Colon (tissue), 2 donors: ENCODE results near the gene ANKRD22.
"Not testable (repeated sequence)": the region's sequence is repeated elsewhere in the genome, so short reads cannot be mapped to it uniquely, and the experiment has no call there.

Experiments used
- FAIRE-seq: peaks from 2 replicates; lab custom pipeline; 2012; peaks lifted over from hg19 to GRCh38; lab: Jason Lieb, UNC
- donor health status: control.
- donor health status: control.

ANKRD22 gene

DNA sequence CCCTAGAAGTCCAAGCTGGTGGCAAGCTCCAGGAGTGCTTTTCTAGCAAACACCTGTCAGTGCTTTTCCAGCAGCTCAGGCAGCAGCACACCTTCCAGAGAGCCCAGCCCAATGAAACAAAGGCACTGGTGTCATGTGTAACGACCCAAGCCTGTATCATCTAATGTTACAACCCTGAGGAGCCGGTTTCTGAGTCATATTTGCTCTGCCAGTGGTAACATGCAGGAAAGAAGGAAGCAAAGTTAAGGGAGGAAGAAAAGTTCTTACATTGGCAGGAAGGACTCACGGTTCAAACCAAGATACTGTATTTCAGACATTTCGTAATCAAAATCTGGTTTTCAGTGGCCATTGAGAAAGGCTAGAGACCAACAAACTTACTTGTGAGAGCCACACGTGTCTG is at the start of gene ANKRD22:
TSS of gene ANKRD22 (minus strand) at position 139 of the 400 bp plus-strand sequence. CDS start 237 bp downstream, outside the sequence.
- no peak for FAIRE-seq

DNA sequence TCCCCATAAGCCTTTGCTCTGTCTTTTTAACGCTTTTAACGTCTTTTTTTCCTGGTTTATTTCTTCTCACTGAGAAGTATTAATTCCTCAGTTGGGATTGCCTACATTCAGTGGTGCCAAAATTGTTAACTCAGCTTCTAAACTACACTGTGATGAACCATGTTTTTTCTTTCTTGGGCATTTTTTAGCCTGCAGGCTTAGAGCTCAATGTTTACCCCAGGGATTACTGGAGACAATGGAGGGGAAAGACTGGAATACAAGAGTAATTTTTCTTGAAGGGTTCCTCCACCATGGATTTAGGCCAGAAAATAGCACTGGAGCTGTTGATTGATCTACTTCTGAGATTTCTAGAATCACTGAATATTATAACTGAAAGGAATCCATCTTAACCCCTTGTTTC is 48.2 kb upstream of the ANKRD22 start:
- FAIRE-seq, result no peak

DNA sequence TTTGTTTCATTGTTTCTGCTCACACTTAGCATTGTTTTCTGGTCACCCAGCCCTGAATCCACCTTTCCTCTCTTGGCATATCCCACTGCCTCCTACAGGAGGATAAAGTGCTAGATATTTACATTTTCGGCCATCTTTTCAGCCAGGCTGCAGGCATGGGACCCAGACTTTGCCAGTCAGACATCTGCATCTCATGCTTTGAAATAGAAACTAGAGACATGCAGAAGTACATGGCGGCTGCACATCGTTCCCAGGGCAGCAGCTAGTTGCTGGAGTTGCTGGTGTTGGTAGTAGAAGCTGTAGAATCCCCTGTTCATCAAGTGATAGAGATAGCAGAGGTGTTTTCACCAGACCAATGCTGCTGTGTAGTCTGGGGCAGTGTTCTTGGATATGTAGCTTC is 47.1 kb upstream of the ANKRD22 start:
- FAIRE-seq, result no peak

DNA sequence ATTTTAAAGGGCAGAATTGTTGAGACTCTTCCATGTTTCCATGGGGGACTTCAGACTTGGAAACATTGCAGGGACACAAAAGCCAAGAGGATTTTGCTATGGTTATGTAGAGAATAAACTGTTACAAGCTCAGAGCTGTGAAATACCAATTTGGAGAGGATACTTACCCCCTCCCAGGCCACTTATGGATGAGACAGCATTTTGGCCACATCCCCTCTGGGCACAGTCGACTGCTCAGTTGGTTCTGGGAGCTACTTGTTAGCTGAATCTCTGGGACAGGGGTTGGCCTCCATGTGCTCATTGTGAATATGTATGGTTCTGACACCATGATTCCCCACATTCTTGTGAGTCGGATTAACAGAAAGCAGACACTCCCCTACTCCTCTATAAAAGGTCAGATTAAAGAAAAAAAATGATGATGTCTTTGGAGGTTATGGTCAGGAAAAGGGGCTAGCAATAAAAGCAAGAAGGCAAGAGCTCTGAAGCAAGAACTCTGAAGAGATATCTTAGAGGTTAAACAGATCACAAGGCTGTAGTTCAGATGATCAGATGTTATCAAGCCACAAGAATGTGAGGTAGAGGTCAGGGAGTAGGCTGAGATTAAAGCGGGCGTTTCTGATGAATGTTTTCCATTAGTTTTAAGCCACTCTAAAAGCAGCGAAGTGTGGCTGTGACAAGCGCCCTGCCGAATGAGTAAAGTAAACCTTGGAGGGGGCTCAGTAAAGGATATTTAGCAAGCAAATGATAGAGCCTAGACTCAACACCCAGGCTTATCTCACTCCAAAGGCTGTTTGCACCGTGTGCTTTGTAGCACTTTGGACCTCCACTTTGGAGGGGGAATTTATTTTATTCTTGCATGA is 45.6 kb upstream of the ANKRD22 start:
- no peak for FAIRE-seq

DNA sequence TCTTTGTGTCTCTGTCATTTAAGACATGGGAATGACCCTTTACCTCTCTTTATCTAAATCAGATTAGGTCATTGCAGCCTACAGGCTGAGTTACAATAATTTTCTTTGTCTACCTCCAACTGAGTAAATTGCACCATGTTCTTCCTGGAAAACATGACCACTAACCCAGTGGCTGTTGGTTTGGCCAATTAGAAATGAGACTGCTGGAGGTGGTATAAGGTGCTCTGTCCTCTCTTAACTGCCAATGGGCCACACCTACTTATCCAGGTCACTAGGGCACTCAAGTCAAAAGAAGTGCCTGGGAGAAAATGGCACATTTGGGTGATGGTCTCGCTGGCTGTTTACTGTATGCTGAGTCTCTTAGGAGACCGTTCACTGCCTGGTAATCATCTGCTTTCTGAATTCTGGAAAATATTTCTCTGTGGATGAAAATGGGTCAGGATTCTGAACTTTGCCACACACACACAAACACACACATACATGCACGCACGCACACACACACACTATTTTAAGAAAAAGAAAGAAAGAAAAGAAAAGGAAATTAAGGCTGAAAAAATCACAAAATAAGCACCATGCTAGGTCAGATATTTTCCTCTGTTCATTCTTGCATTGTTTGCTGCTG is 44.8 kb upstream of the ANKRD22 start:
- FAIRE-seq, result peak; percentile 72

DNA sequence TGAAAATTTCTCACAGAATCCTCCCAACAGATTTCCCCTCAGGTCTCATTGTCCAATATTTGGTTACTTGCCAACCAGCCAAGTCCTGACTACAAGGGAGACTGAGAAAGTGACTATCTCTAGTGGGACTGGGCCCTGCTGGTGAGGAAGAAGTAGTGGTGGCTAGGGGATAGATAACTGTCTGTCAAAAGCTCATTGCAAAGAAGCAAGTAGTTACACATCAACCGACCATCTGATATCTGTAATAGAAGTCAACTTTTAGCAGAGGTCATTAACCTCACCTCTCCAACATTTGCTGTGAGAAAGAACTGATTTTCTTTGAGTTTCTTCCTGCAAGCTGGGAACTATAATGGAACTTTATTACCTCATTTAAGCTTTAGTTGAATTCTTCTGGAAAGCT is 43.6 kb upstream of the ANKRD22 start:
- no peak for FAIRE-seq

DNA sequence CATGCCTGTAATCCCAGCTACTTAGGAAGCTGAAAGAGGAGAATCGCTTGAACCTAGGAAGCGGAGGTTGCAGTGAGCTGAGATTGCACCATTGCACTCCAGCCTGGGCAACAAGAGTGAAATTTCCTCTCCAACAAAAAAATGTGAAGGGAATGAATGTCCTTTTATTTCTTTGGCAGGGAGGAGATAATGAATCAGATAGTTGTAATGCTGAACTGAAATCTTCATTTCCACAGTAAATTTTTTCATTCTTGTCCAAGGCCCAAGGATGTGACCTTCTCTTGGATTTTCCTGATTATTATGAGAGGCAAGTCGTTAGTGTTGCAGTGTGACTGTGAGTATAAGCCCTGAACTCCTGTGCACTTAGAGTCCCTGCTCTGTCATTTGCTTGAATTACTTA is 42.0 kb upstream of the ANKRD22 start:
- no peak for FAIRE-seq

DNA sequence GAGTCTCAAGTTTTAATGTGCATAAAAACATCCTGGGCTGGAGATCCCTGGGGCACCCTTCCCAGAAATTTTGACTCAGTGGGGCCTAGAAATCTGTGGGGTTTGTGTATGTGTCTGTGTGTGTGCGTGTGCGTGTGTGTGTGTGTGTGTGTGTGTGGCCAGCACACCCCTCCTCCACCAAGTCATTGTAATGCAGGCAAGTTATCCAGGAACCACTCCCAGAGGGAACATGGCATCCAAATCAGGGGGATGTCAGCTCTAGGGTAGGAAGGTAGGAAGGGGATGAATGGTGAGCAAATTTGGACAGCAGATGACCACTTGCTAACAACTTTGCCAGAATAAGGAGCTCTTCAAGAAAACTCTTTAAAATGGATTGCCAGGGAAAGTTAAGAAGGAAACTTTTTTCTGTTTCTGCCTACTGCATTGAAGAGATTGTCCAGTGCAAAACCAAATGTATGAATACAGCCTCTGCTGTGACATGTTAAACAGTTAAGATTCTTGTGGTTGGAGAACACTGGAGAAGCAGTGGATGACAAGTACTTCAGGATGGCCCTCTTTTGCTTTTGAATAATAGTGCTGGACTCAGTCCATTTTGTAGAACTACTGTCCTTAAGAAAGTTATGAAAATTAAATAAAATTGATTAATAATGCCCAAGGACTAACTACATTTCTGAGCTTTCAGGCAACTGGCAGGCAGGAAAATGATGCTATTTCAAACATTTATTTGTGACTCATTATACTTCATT is 40.8 kb upstream of the ANKRD22 start:
- no peak for FAIRE-seq

DNA sequence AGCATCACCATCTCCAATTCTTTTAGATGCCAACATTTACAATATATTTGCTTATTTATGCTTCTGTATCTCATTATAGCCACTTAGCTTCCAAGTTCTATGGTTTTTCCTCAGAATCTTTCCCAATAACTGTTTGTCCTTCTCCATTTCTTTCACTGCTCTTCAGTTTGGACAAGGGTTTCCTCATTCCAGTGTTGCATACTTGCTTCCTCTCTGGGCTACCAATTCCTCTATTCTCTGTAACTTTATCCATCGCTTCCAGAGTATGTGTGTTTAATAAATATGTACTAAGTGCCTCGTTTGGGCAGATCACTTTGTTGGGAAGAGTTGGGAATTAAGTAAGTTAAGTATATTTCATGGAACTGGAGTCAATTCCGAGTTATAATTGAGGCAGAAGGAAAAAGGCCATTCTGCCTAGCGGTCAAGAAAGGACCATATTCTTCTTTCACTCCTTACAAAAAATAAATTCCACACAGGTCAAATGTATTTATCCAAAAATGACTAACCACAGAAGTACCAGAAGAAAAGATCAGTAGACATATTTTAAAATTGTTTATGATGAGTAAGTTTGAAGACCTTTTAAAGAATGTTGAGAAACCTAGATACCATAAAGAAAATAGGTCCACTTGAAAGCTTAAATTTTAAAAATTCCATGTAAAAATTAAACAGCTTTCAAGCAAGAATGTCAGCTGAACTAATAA is 39.2 kb upstream of the ANKRD22 start:
- peak; percentile 10 for FAIRE-seq

DNA sequence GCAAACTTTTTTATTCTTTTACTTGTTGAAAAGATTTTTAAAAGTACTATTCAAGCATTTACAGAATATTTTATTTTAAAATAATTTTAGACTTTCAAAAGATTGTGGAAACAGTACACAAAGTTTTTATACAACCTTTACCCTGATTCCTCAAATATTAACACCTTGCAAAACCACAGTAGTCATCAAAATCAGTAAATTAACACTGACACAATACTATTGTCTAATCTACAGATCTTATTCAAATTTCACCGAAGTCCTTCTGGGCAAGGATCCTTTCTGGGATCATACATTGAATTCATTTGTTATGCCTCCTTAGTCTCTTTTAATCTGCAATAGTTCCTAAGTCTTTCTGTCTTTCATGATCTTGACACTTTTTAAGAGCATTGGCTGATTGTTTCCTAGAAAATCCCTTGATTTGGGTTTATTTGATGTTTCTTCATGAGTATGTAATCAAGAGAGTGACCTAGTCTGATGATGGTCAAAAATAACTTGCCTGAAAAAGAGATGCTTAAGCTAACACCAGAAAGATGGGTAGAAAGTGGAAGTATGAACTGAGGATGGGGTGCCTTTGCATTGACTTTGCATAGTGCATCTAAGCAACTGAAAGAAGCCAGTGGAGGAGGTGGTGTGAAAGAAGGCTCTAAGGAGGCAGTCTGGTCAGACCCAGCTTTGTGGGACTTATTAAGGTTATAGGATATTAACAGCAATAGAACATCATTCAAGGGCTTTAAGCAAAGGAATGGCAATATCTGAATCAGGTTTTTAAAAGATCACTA is 38.1 kb upstream of the ANKRD22 start:
- FAIRE-seq, result no peak

DNA sequence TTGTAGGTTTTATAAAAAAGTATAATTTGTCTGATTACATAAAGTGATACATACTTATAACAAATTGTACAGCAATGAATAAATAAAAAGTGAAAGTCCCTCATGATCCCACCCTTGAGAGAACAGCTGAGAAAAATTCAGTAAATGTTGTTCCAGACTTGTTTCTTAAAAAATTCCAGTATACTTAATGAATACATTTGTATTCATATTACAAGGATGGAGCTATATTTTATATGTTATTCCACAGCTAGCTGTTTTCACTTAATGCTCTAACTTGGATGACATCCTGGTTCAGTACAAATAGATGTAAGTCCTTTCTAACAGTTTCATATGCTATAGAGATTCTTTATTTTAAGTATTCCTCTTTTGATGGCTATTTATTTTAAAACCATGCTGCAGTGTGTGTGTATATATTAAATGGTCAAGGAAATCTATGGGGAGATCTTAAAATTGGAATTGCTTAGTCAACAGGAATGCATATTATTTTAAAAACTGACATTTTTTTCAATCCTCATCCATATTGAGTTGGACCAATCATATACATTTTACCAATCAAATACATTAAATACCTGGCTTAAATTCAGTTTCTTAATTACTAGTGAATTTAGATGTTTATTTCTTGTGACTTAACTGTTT is 37.3 kb upstream of the ANKRD22 start:
- FAIRE-seq, result no peak

DNA sequence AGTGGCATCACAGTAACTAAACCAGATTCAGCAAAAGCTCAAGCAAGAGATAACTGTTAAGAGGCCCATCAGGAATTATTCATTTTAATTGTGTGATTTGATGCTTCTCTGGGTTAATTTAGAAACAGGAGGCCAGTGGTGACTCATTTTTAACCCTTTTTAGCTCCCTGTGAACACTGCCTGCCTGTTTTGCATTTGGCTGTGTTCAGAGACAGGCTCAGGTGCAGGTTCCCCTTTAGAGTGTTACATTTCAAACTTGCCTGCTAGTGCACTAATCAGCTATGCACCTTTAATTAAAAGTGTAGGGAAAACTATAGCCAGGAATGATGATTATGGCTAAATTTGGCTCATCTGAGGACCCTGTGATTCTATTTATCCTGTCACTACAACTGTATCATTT is 34.9 kb upstream of the ANKRD22 start:
- no peak for FAIRE-seq

DNA sequence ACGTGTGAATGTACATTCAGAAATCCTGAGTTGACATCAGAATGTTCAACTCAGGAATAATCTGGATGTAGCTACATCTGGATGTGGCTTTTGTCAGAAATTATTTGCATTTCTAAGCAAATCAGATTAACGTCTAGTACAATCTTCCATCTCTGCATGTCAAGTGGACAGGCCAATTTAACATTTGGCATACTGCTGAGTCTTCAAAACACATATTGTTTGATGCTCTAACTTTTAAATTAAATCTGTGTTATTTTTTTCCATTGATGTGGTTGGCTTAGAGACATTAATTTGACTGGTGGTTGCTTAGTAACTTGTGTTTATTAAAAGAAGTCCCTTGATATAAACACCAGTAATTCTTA is 31.8 kb upstream of the ANKRD22 start:
- FAIRE-seq, result no peak

DNA sequence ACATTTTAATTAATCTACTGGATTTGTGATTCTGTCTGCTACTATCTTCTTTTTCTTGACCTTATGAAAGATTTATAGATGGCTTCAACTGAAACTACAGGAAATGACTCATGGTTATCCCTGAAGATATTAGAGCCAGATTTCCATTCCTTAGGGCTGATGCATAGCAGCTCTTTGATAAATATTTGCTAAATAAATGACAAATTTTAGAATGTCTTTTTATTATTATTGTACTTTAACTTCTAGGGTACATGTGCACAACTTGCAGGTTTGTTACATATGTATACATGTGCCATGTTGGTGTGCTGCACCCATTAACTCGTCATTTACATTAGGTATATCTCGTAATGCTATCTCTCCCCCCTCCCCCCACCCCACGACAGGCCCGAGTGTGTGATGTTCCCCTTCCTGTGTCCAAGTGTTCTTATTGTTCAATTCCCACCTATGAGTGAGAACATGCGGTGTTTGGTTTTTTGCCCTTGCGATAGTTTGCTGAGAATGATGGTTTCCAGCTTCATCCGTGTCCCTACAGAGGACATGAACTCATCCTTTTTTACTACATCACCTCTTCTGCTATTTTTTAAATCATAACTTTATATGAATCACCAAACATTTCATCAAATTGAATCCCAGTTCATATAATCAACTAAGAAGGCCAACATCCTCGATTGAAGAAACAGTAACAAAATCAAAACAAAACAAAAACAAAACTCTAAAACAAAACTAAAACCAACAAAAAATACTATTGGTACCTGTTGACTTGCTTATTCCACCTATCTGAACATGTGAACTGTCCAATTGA is 31.2 kb upstream of the ANKRD22 start:
- FAIRE-seq, result not testable (repeated sequence)

DNA sequence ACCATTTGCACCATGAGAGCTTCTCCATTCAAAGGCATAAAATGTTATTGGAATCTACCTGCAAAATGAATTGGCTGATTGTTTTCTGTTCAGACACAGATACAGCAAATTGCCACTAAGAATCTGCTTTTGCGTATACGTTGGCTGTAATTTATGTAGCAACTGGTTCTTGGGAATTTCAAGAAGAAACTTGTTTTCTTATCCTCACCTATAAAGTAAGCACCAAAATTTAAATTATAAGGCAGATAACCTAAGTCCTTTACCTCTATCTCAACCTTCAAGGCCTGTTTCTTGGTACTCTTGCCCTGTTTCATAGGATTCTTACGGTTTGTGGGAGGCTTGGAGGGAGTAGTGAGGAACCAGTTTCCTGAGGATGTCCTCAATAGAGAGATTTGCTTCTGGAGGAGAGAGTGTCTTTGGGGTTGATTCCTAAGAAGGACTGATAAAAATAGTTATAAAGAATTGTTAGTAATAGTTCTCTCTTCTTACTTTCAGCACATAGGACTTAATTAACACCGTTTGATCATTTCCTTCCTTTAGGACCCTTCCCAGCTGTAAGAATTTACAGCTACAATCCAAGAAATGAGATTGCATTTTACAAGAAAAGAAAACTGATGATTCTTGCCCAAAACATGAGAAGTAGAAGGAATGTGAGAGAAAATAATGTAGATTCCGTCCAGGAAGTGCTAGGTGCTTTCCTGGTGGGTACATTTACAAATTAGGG is 30.4 kb upstream of the ANKRD22 start:
- no peak for FAIRE-seq

DNA sequence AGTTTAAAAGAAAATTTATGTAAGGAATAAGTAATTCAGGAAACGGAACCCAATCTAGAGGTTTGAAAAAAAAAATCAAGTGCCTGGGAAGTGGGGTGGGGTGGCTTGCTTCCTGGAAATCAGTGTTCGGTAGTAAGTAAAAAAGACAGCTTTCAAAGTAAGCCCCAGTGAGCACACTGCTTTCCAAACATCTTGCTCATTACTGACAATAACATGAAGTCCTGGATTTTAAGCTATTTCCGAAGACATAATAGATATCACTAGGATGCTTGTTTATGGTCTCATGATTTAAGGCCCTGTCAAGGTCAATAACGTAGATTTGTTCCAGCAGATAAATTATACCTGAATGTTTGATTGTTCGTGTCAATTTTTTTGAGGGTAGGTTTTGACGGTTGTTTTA is 29.7 kb upstream of the ANKRD22 start:
- FAIRE-seq, result no peak

DNA sequence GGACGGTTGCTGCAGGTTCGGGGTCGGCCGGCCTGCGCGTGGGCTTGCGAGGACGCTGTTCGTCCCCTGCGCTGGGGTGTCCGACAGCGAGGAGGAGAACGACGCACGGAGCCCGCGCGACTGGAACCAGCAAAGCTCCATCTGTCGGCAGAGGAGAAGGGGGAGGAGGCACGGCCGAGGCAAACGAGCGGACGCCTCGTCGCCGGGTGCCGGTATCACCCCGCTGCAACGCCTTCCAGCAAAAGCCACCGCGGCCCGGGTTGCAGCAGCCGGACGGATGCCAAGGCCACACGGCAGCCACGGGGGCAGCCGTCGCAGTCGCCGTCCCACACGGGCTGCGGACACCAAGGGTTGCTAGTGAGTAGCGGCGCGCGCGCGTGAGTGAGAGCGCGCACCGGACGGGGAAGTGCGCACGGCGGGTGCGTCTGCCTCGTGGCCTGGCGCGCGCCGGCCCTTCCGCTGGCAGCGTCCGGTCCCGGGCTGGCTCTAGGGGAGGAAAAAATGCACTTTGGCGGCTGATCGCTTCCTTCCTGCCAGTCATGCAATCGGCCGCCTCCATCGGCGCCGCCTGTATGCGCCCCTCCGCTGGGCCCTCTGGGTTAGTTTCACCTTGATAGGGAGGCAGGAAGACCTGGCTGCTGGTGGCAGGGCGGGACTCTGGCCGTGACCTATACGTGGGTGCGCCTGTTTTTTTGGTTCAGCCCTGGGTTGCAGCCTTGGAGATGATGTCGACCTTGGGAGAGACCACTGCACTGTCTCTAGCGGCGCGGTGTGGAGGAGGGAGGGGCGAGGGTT is 28.8 kb upstream of the ANKRD22 start:
- FAIRE-seq, result no peak

DNA sequence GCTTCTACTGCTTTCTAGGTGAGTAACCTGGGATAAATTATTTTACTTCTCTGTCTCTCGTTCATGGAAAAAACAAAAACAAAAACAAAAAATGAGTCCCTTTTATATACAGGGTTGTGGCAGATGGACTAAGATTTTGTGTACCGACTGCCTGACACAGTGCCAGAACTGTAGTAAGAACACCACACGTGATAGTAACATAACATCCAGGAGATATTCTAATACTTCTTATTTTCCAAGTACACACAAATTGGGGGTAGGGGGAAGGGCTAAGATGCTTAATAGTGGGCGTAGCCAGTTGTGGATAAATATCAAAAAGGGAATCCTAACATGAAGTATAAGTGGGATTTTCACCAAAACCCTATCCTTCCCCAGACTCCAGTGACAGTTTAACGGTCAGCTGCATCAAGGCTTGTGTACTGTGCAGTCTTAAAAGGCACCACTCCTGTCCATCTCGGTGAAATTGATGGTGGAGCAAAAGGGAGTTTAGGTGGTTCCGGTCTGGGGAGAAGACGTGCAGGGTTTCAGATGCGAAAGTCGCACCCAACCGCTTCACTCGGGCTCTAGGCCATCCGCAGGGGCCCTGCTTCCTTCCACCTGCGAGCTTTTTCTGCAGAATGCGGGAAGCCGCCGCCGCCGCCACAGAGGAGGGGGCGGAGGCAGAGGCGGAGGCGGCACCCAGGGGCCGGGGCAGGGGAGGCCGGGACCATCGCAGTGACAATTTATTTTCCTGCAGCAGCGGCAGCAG is 28.1 kb upstream of the ANKRD22 start, which contains the start of gene STAMBPL1:
TSS of gene STAMBPL1 (plus strand) at position 712 of the 748 bp plus-strand sequence. CDS start 21,464 bp downstream, outside the sequence.
- no peak for FAIRE-seq
